ENCODE data around the gene TNXB.
"Not testable (repeated sequence)": the region's sequence is repeated elsewhere in the genome, so short reads cannot be mapped to it uniquely, and the experiment has no call there.

TNXB gene

GRCh38 chr6:32112431-32112980 lies 3.4 kb upstream of the TNXB start:
- DNase-seq (ENCODE audit: low read depth in 1 of 2, low spot score in 1 of 2) = no peak

DNA sequence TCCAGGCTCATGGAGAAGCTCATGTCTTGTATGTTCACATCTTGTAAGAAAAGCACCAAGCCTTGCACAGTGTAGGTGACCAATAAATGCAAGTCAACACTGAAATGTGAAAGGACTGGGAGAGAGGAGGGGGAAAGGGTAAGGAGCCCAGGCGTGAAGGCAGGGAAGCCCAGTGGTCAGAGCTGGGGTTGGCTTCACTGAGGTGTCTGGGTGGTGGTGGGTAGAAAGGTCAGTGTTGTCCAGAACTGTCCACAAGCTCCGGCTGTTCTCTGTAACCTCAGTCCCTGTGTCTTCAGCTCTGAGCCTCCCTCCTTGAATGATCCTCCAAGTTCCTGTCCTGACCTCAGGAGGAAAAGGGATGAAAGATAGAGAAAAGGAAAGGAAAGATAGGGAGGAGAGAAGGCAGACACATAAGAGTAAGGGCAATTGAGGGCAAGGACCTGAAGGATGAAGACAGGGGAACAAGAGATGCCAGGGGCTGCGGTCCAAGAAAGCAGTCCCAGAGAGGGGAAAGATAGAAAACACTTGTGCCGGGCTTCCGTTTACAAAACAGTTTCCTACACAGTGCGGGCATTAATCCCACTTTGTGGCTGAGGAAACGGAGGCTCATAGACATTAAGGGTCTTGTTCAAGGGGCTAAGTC lies 2.4 kb upstream of the TNXB start:
- no peak for DNase-seq (ENCODE audit: low read depth in 1 of 2, low spot score in 1 of 2)

DNA sequence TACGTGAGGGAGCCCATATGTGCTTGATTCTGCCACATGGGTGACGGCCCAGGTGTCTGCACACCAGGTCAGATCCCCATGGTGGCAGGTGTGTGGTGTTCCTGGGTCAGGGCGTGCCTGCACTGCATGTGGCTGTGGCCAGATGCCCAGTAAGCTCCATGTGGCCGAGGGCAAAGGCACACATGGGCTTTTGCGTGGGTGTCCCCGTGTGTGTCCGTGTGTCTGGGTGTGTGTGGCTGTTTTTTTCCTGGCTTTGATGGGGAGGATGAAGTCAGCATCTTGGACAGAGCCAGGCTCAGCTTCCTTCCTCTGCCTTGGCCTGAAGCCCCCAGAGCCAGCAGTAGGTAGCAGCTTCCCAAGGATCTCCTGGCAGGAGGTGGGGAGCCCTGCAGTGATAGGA lies 1.5 kb upstream of the TNXB start:
- DNase-seq (ENCODE audit: low read depth in 1 of 2, low spot score in 1 of 2) = no peak

DNA sequence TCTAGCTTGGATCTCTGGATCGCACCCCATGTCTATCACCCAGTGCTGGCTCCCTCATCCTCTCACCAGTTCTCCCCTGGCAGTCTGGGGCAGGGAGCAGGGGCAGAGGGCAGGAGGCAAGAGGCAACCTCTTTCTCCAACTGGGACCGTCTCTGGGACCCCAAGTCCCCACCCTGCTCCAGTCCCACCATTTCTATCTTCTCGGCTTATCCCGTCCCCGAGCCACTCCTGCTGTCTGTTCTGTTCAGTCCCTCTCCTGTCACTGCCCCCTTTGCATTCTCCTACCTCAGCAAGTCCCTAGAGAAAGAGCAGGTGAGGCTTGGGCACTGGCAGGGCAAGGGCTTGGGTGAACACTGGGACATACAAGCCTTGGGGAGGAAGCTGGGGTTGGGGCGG lies 625 bp upstream of the TNXB start:
- DNase-seq (ENCODE audit: low read depth in 1 of 2, low spot score in 1 of 2) = no peak

- DNase-seq (ENCODE audit: low read depth in 1 of 2, low spot score in 1 of 2) = no peak
Measured at GRCh38 chr6:32108727-32109113, 418 bp downstream of the TNXB start.

GRCh38 chr6:32108094-32108627 lies 977 bp downstream of the TNXB start:
- DNase-seq (ENCODE audit: low read depth in 1 of 2, low spot score in 1 of 2) = no peak

DNA sequence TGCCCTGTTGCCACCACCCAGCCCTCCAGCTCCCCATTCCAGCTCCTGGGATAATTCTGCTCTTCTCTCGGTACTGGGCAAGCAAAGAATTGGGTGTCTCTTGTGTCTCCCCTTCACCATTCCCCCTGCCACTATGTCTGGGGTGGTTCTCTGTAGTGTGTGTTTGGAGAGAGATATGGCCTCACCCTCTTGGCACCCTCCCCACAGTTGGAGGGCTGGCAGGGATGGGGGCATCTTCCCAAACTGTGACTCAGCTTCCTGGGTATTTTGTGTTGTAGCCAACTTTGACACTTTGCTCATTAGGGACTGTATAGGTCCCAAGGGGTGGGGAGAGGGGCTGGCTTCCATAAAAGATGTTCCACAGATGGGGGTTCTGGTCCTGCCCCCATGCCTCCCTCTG lies 1.7 kb downstream of the TNXB start:
- DNase-seq (ENCODE audit: low read depth in 1 of 2, low spot score in 1 of 2) = no peak

GRCh38 chr6:32105433-32105832 lies 3.7 kb downstream of the TNXB start:
- no peak for DNase-seq (ENCODE audit: low read depth in 1 of 2, low spot score in 1 of 2)

- DNase-seq (ENCODE audit: low read depth in 1 of 2, low spot score in 1 of 2) = no peak
Measured at GRCh38 chr6:32102255-32102654, 6.9 kb downstream of the TNXB start.

GRCh38 chr6:32100251-32100650 lies 8.9 kb downstream of the TNXB start:
- DNase-seq (ENCODE audit: low read depth in 1 of 2, low spot score in 1 of 2) = not testable (repeated sequence)

DNA sequence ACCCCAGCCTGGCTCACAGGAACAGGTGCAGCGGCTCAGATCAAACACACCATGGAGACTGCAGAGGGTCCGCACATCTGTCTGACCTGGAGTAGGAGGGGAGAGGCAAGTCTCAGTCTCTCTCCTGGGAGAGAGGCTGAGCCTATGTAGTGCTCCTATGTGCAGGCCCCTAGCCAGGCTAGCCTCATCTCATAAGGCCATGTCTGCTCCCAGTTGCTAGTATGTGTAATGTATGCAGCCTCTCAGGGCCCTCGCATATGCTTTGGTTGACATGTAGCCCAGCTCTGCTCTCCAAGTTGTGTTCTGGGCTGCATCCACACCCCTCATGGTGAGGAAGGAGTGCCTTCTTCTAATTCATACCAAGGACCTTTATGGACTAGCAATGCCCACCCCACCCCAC lies 11.8 kb downstream of the TNXB start:
- DNase-seq (ENCODE audit: low read depth in 1 of 2, low spot score in 1 of 2) = no peak

- DNase-seq (ENCODE audit: low read depth in 1 of 2, low spot score in 1 of 2) = no peak
Measured at GRCh38 chr6:32096394-32097258, 12.5 kb downstream of the TNXB start.

DNA sequence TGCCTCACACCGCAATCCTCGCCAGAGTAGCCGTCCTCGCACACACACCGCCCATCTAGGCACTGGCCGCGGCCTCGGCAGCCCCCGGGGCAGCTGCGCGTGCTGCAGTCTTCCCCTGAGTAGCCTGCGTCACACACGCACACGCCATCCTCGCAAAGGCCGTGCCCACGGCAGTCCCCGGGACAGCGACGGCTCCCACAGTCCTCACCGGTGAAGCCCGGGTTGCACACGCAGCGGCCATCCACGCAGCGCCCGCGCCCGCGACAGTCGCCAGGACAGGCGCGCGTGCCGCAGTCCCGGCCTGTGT lies 13.1 kb downstream of the TNXB start:
- DNase-seq (ENCODE audit: low read depth in 1 of 2, low spot score in 1 of 2) = no peak

- DNase-seq (ENCODE audit: low read depth in 1 of 2, low spot score in 1 of 2) = no peak
Measured at GRCh38 chr6:32095338-32096086, 13.6 kb downstream of the TNXB start.

DNA sequence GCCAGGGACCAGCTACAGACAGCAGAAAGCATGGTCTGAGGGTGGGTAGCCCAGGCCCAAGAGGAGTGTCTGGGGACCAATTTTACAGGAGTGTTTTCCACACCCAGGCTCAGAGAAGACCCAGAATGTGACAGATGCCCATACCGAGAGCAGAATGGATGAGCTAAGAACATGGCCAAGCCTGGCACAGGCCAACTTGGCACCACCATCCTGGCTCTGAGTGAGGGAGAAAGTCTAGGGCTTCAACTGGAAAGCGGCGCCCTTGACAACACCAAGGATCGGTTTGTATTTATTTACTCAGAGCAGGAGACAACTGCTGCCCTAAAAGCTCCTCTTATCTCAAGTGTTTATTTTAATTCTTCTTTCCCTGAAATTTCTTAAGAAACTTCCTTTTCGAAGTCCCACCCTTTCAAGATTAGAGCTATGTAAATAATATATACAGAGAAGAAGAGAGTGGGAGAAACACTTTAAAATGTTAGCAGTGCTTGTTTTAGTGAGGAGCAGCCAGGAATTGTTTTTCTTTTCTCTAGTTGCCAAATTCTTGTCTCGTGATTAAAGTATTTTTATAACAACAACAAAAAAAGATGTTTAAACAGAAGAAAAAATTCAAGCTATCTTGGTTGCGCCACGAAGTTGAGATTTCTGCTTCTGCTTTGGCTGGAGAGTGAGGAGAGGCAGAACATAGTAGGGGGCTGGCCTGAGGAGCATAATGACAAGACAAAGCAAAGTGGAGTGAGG lies 16.2 kb downstream of the TNXB start:
- DNase-seq (ENCODE audit: low read depth in 1 of 2, low spot score in 1 of 2) = no peak

DNA sequence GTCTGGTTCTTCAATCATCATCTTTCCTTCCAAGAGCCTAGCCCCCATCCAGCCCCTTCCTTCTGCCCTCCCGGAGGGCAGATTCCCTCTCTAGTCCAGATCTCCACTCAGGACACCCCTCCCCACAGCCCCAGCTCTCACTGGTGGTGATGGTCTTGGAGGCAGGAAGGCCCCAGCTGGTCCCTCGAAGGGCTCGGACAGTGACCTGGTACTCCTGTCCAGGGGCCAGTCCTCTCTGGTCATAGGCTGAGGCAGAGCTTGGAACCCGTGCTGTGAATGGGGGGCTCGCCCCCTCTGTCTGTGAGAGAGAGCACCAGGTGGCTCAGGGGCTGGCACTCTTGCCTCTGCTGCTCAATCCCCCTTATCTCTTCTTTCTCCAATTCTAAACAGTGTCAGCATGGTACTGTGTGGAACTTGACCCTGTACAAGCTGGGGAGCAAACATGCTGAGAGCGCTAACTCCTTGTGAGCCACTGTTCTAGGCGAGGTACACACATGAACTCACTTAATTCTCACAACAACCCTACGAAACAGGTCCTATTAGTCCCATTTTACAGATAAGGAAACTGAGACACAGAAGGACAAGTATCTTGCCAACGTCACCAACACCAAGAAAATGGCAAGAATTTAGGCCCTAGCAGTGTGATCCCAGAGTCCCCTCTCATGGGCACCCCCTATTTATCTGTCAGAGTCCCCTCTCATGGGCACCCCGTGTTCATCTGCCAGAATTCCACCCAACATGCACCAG lies 19.9 kb downstream of the TNXB start:
- DNase-seq (ENCODE audit: low read depth in 1 of 2, low spot score in 1 of 2) = no peak

GRCh38 chr6:32088487-32089049 lies 20.6 kb downstream of the TNXB start:
- no peak for DNase-seq (ENCODE audit: low read depth in 1 of 2, low spot score in 1 of 2)

- DNase-seq (ENCODE audit: low read depth in 1 of 2, low spot score in 1 of 2) = peak; percentile 45 to 54
Measured at GRCh38 chr6:32087574-32088486, 21.3 kb downstream of the TNXB start.

Measured in stimulated activated CD4-positive, alpha-beta T cell treated with anti-CD3 and anti-CD28 coated beads, Interleukin-15, amount 100 ng/mL, for 1 hour (primary cell).